ENCODE results near the gene ENTHD1.

GRCh38 chr22:39706376-39707140, 187.0 kb downstream of the ENTHD1 start:
- TF ChIP-seq CTCF (IDR thresholded peaks at IDR 0.05; ENCODE audit: low read depth, low read length) (no peak), EZH2phosphoT487 (IDR thresholded peaks at IDR 0.05; ENCODE audit: low read depth) (no peak)

Measured in OCI-LY3 (cell line).